Choroid plexus epithelial cell (primary cell): Measurements from ENCODE around the gene GRK3.
A peak's percentile ranks its signal among the peaks of the same experiment; 100 is the strongest.

ENCODE experiments used
- DNase-seq: peaks from one replicate; pipeline ENCODE4 v3.0.0-alpha.2; 2010; ENCODE audit warnings: low read depth
- H3K4me3 ChIP-seq: 2 replicates; pipeline ENCODE4 v1.5.1; 2011; ENCODE audit warnings: low read depth, mild to moderate bottlenecking, control low read depth, low read length, moderate library complexity
- CTCF ChIP-seq: conservative IDR thresholded peaks from 2 replicates; pipeline ENCODE4 v1.5.1; 2011; ENCODE audit warnings: low read depth, mild to moderate bottlenecking, control low read depth, inconsistent platforms, low read length, moderate library complexity

The GRK3 gene

GRCh38 chr22:25741692-25742626 is 177.5 kb downstream of the GRK3 start, which contains the start of gene MYO18B:
Gene MYO18B (plus strand): TSS chr22:25742188. CDS start chr22:25761093, 18,905 bp downstream.
- no peak for DNase-seq

GRCh38 chr22:25742918-25743708 is 178.6 kb downstream of the GRK3 start:
- DNase-seq = no peak
- no peak overlapping the region for H3K4me3 ChIP-seq
- TF ChIP-seq CTCF = no peak

More at GRCh38 chr22:25741692-25742626, 177.5 kb downstream of the GRK3 start, which contains the start of gene MYO18B:
- no peak within 1 kb of the TSS for H3K4me3 ChIP-seq
- TF ChIP-seq CTCF = no peak

GRCh38 chr22:25744694-25745093 is 180.2 kb downstream of the GRK3 start:
- DNase-seq = no peak
- no peak overlapping the region for H3K4me3 ChIP-seq
- TF ChIP-seq CTCF = no peak

- no peak overlapping the region for H3K4me3 ChIP-seq
- no peak for TF ChIP-seq CTCF
Measured at GRCh38 chr22:25745341-25746011, 181.0 kb downstream of the GRK3 start.

GRCh38 chr22:25746012-25746373 is 181.5 kb downstream of the GRK3 start:
- no peak for TF ChIP-seq CTCF
- peak; percentile 36 for DNase-seq

More at GRCh38 chr22:25745341-25746011, 181.0 kb downstream of the GRK3 start:
- peak; percentile 48 for DNase-seq

GRCh38 chr22:25747245-25747944 is 182.9 kb downstream of the GRK3 start:
- no peak overlapping the region for H3K4me3 ChIP-seq
- peak; percentile 85 for DNase-seq
- TF ChIP-seq CTCF = no peak

More at GRCh38 chr22:25746012-25746373, 181.5 kb downstream of the GRK3 start:
- H3K4me3 ChIP-seq = no peak overlapping the region
